K562 (cell line): ENCODE measurements around the gene UTP25. TPM values are rescaled to one million over a fixed set of nuclear protein-coding genes. Genes with fewer than 3 reads are reported as not detected.

Experiments
- ATAC-seq: fragments of 200-7000 bp; cut with Tn5 transposase; 3 replicates; pipeline ENCODE4 v1.9.1; 2020; ENCODE audit warnings: moderate library complexity
- BruUV-seq: library from RNA; stranded (reverse); fragments of 400-500 nt; replicated peaks from 2 replicates; lab custom pipeline; 2021; lab: Mats Ljungman, UMichigan
- CTCF ChIA-PET: fragments of 300-600 bp; formaldehyde crosslinking; extraction: SDS; loops from one replicate; lab custom pipeline; 2021; ENCODE audit warnings: low intra/inter-chr PET ratio; lab: Yijun Ruan, JAX
- POLR2A ChIA-PET: fragments of 300-600, 350-650 bp; sonication (Branson Sonifier 250); formaldehyde crosslinking; extraction: SDS; loops from one replicate; lab custom pipeline; 2021; ENCODE audit warnings: antibody characterized with exemption, inconsistent platforms; lab: Yijun Ruan, JAX
- DNase-seq, 4 experiments: peaks; one replicate each; pipeline versions ENCODE4 v3.0.0 to v3.0.0-alpha.2; 2011 to 2018; ENCODE audit warnings: low spot score in 3 of 4, mixed read lengths in 3 of 4; ENCODE audit errors: extremely low read depth in 1 of 4
- FAIRE-seq: peaks from 2 replicates; lab custom pipeline; 2011; peaks lifted over from hg19 to GRCh38; lab: Jason Lieb, UNC
- H2AFZ ChIP-seq: 2 replicates; pipeline ENCODE4 v1.6.0; 2011; ENCODE audit warnings: low read depth, low read length, control low read depth, inconsistent platforms
- H3K27ac ChIP-seq: fragments of 200-600 bp; 3 replicates; pipeline ENCODE4 v1.8.0; 2011; ENCODE audit warnings: low read depth, mild to moderate bottlenecking, control low read depth, inconsistent platforms, low read length, moderate library complexity, mixed read lengths; ENCODE audit errors: extremely low read depth
- H3K27me3 ChIP-seq, 2 experiments: fragments of 300-600 bp in 1 of 2; 2 replicates in 1 of 2; 3 replicates in 1 of 2; pipeline versions ENCODE4 v1.6.0 to v1.8.0; 2011; ENCODE audit warnings: inconsistent platforms in 2 of 2, low read length in 2 of 2, mild to moderate bottlenecking in 1 of 2, mixed read lengths in 1 of 2, moderate library complexity in 1 of 2; ENCODE audit not compliant: control insufficient read depth in 2 of 2, insufficient read depth in 2 of 2
- H3K36me3 ChIP-seq: fragments of 300-600 bp; 3 replicates; pipeline ENCODE4 v1.8.0; 2011; ENCODE audit warnings: mild to moderate bottlenecking, low read length, inconsistent platforms; ENCODE audit not compliant: control insufficient read depth, insufficient read depth
- H3K4me1 ChIP-seq, 2 experiments: fragments of 200-600 bp in 1 of 2; replicated peaks in 1 of 2; 2 replicates in 1 of 2; 3 replicates in 1 of 2; pipeline versions ENCODE4 v1.5.1 to v1.8.0; 2011; ENCODE audit warnings: inconsistent platforms in 2 of 2, low read length in 2 of 2, mild to moderate bottlenecking in 1 of 2, mixed read lengths in 1 of 2, moderate library complexity in 1 of 2; ENCODE audit not compliant: control insufficient read depth in 2 of 2, insufficient read depth in 2 of 2
- H3K4me2 ChIP-seq: 2 replicates; pipeline ENCODE4 v1.6.1; 2011; ENCODE audit warnings: low read length, control low read depth, inconsistent platforms, mixed read lengths; ENCODE audit not compliant: insufficient read depth
- H3K4me3 ChIP-seq: fragments of 200-600 bp; sonication (generic), shearing (Covaris generic); 2 replicates; pipeline ENCODE4 v1.5.1; 2016; ENCODE audit warnings: control low read depth, inconsistent platforms
- H3K79me2 ChIP-seq: fragments of 200-600 bp; 3 replicates; pipeline ENCODE4 v1.8.0; 2011; ENCODE audit warnings: low read length, inconsistent platforms; ENCODE audit not compliant: control insufficient read depth, insufficient read depth
- H3K9ac ChIP-seq, 2 experiments: 2 replicates each; pipeline versions ENCODE4 v1.6.0 to v1.6.1; 2011; ENCODE audit warnings: low read depth in 2 of 2, low read length in 2 of 2, control low read depth in 1 of 2, inconsistent platforms in 1 of 2, mild to moderate bottlenecking in 1 of 2, mixed read lengths in 1 of 2; ENCODE audit not compliant: insufficient read depth in 1 of 2
- H3K9me1 ChIP-seq: one replicate; pipeline ENCODE4 v1.6.0; 2011; ENCODE audit warnings: inconsistent platforms, mild to moderate bottlenecking, low read length, moderate library complexity; ENCODE audit not compliant: control insufficient read depth, insufficient read depth
- H3K9me3 ChIP-seq: replicated peaks from 2 replicates; pipeline ENCODE4 v1.5.1; 2011; ENCODE audit warnings: low read depth, low read length, inconsistent platforms; ENCODE audit not compliant: control insufficient read depth, insufficient read depth
- H4K20me1 ChIP-seq: replicated peaks from 2 replicates; pipeline ENCODE4 v1.6.1; 2011; ENCODE audit warnings: low read length, inconsistent platforms, mixed read lengths; ENCODE audit not compliant: control insufficient read depth, insufficient read depth
- BRF2 ChIP-seq: IDR thresholded peaks from 3 replicates; pipeline ENCODE4 v1.6.1; 2011; ENCODE audit warnings: borderline replicate concordance, mild to moderate bottlenecking; ENCODE audit not compliant: insufficient read length, insufficient read depth
- ID3 ChIP-seq, 2 experiments: fragments of 250-450 bp in 1 of 2; fragments of 450-650 bp in 1 of 2; sonication (Bioruptor Pico) in 1 of 2; IDR thresholded peaks; 2 replicates each; pipeline versions ENCODE4 v1.6.1 to v1.8.0; 2016 to 2021; ENCODE audit warnings: mild to moderate bottlenecking in 2 of 2, moderate library complexity in 2 of 2, missing compliant biosample characterization in 1 of 2, missing genetic modification characterization in 1 of 2
- NUFIP1 ChIP-seq: fragments of 450-650 bp; IDR thresholded peaks from 2 replicates; pipeline ENCODE4 v1.6.1; 2018; ENCODE audit not compliant: partially characterized antibody
- SMC3 ChIP-seq: conservative IDR thresholded peaks from 2 replicates; pipeline ENCODE4 v1.6.1; 2011; ENCODE audit warnings: low read depth, low read length, improper control_type of control experiment; ENCODE audit not compliant: insufficient read depth
- STAG1 ChIP-seq: sonication (generic); formaldehyde crosslinking; IDR thresholded peaks from 2 replicates; pipeline ENCODE4 v1.5.0; 2020; ENCODE audit warnings: missing genetic modification reagents, borderline replicate concordance
- WGBS: fragments of 100-300 bp; shearing (Covaris generic); methylation state at CpG from one replicate; pipeline ENCODE4 v1.1.6; 2016; ENCODE audit warnings: low coverage, mixed read lengths; ENCODE audit not compliant: insufficient coverage; ENCODE audit errors: missing lambda C conversion rate; 5-methylcytosine and 5-hydroxymethylcytosine counted together
- in situ Hi-C: fragments of 300-500 bp; cut with MboI; formaldehyde crosslinking; loops from 4 replicates; pipeline ENCODE4 v1.15.0; 2018; ENCODE audit warnings: inconsistent platforms, mixed read lengths
- intact Hi-C: fragments of 100-400 bp; cut with micrococcal nuclease; formaldehyde crosslinking; loops from 2 replicates; pipeline ENCODE4 v1.14.2; 2022
- polyA plus RNA-seq, 8 experiments: library from polyadenylated mRNA; depleted of rRNA in 4 of 8; stranded (reverse) in 5 of 8; unstranded in 3 of 8; fragments of >200 nt; fragmentation: Nextera tagmentation in 2 of 8; fragmentation: Illumina TruSeq in 1 of 8; extraction: Ambion mirVana in 2 of 8; extraction: Trizol in 1 of 8; gene quantifications; 2 replicates each; pipeline versions ENCODE4 v1.2.1 to v1.2.3, GENCODE V29; 2011 to 2014; ENCODE audit warnings: inconsistent platforms in 1 of 8, missing spikeins in 1 of 8
- total RNA-seq, 7 experiments: library from RNA; depleted of rRNA in 6 of 7; stranded (reverse); fragments of >200 nt in 6 of 7; fragmentation: Illumina TruSeq in 2 of 7; extraction: Trizol in 2 of 7; gene quantifications; 2 replicates each; pipeline versions ENCODE4 v1.2.1 to v1.2.3, GENCODE V29; 2011 to 2021; ENCODE audit warnings: low replicate concordance in 1 of 7

UTP25 gene
- total and polyA plus RNA-seq, 9 of the 15 experiments (the other 6 are each of a cell fraction or from before 2014, with no cell fraction given), result 5.7 to 17.6 (median 12.0) TPM

DNA sequence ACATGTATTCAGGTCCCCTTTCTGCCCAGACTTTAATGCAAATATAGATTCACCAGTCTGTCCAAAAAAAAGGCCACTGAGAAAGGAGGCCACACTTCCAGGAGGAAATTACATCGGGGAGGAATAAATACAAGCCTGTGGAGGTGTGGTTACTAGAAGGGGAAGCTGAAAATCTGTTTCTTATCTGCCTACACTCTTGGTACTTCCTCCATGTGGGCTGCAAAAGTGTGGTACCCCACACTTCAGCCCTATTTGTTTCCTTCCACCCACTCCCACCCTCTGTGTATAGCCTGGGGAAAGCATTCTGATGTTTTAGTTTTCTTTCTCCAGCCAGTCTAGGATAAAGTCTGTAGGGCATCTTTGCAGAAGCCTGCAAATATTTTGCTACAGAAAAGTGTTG is 38.4 kb downstream of the UTP25 start:
- H3K79me2 ChIP-seq, result no peaks in the 10 kb centered on the region
- ATAC-seq (no peak), FAIRE-seq (no peak), DNase-seq (no peak)
- H3K27ac ChIP-seq, result no peak overlapping the region
- H3K27me3 ChIP-seq, result peaks cover 2 to 14% of the 10 kb centered on the region in 2 experiments; a peak in 3 of 5 replicates
- H3K4me3 ChIP-seq, result no peak overlapping the region
- no TSS peak for BruUV-seq
- no peaks in the 10 kb centered on the region for H4K20me1 ChIP-seq
- H3K9me1 ChIP-seq, result no peaks in the 10 kb centered on the region
- no peak overlapping the region for H2AFZ ChIP-seq
- WGBS, result 6% methylated on average over 1 of the region's 1 CpG
- CTCF ChIA-PET, result no interaction called here
- no peaks in the 10 kb centered on the region for H3K9me3 ChIP-seq
- intact Hi-C loops, result no loop called here
- H3K36me3 ChIP-seq, result no peaks in the 10 kb centered on the region
- H3K9ac ChIP-seq, result no peak overlapping the region
- H3K4me2 ChIP-seq, result no peak overlapping the region
- POLR2A ChIA-PET, result no interaction called here
- H3K4me1 ChIP-seq, result no peaks in the 10 kb centered on the region
- TF ChIP-seq STAG1 (CRISPR knock-in tag), result no peak
- no peak for TF ChIP-seq ID3 (CRISPR knock-in tag; IDR thresholded peaks at IDR 0.05)
- TF ChIP-seq ID3 (tag; IDR thresholded peaks at IDR 0.05), result no peak
- no peak for TF ChIP-seq SMC3
- no peak for TF ChIP-seq BRF2
- no peak for TF ChIP-seq NUFIP1
- in situ Hi-C loops, result loop anchor here (25.0 kb wide), 1 partner anchor 1271 kb away; the partner anchor contains the start of gene KCNH1
